MM.1S (cell line): ENCODE results near the gene CANT1.

Source experiments
- DNase-seq: peaks from one replicate; pipeline ENCODE4 v3.0.0-alpha.2; 2015
- H2AFZ ChIP-seq: fragments of 300-600 bp; sonication (generic); 2 replicates; pipeline ENCODE4 v1.6.0; 2016; ENCODE audit warnings: antibody characterized with exemption, low read length
- H3F3A ChIP-seq: fragments of 300-600 bp; sonication (generic); 2 replicates; pipeline ENCODE4 v1.6.1; 2016; ENCODE audit warnings: mild to moderate bottlenecking, antibody characterized with exemption, low read length, moderate library complexity, mixed read lengths; ENCODE audit not compliant: insufficient read depth
- H3K27ac ChIP-seq: fragments of 300-600 bp; sonication (generic); 2 replicates; pipeline ENCODE4 v1.5.1; 2016; ENCODE audit warnings: mild to moderate bottlenecking, low read length
- H3K27me3 ChIP-seq: fragments of 300-600 bp; sonication (generic); replicated peaks from 2 replicates; pipeline ENCODE4 v1.6.0; 2016; ENCODE audit warnings: low read length; ENCODE audit not compliant: insufficient read depth
- H3K36me3 ChIP-seq: fragments of 300-600 bp; sonication (generic); replicated peaks from 2 replicates; pipeline ENCODE4 v1.6.1; 2016; ENCODE audit warnings: mild to moderate bottlenecking, low read length, mixed read lengths; ENCODE audit not compliant: insufficient read depth
- H3K4me1 ChIP-seq: fragments of 300-600 bp; sonication (generic); 2 replicates; pipeline ENCODE4 v1.6.1; 2016; ENCODE audit warnings: low read length, mixed read lengths
- H3K4me2 ChIP-seq: fragments of 300-600 bp; sonication (generic); 2 replicates; pipeline ENCODE4 v1.6.0; 2016; ENCODE audit warnings: low read depth, low read length
- H3K4me3 ChIP-seq: fragments of 300-600 bp; sonication (generic); 2 replicates; pipeline ENCODE4 v1.5.1; 2016; ENCODE audit warnings: low read length, mixed read lengths
- H3K79me2 ChIP-seq: fragments of 300-600 bp; sonication (generic); 2 replicates; pipeline ENCODE4 v1.6.1; 2016; ENCODE audit warnings: mixed run types, low read length, mixed read lengths
- H3K9ac ChIP-seq: fragments of 300-600 bp; sonication (generic); 2 replicates; pipeline ENCODE4 v1.6.1; 2016; ENCODE audit warnings: low read length, mixed read lengths
- H3K9me2 ChIP-seq: fragments of 300-600 bp; sonication (generic); replicated peaks from 2 replicates; pipeline ENCODE4 v1.6.1; 2016; ENCODE audit warnings: mild to moderate bottlenecking, low read length, mixed read lengths; ENCODE audit not compliant: insufficient read depth
- H3K9me3 ChIP-seq: fragments of 300-600 bp; sonication (generic); replicated peaks from 2 replicates; pipeline ENCODE4 v1.6.1; 2016; ENCODE audit warnings: mild to moderate bottlenecking, low read length, mixed read lengths; ENCODE audit not compliant: insufficient read depth
- H4K20me1 ChIP-seq: fragments of 300-600 bp; sonication (generic); 2 replicates; pipeline ENCODE4 v1.6.1; 2016; ENCODE audit warnings: mild to moderate bottlenecking, low read length, moderate library complexity, mixed read lengths; ENCODE audit not compliant: insufficient read depth
- EZH2 ChIP-seq: fragments of 300-600 bp; sonication (generic); optimal IDR thresholded peaks from 2 replicates; pipeline ENCODE3; 2017; ENCODE audit warnings: low read depth, mild to moderate bottlenecking, antibody characterized with exemption, low read length, mixed read lengths
- EZH2phosphoT487 ChIP-seq: fragments of 300-600 bp; sonication (generic); IDR thresholded peaks from 2 replicates; pipeline ENCODE4 v1.6.1; 2018; ENCODE audit warnings: antibody characterized with exemption, low read length
- TF ChIP-seq, protein P1 (sequence below): fragments of 300-600 bp; sonication (generic); IDR thresholded peaks from 2 replicates; pipeline ENCODE4 v1.5.1; 2016; ENCODE audit warnings: antibody characterized with exemption, low read length, mixed read lengths

The CANT1 gene

GRCh38 chr17:78979780-78980623, 29.6 kb downstream of the CANT1 start, which contains the start of gene LGALS3BP:
Gene LGALS3BP (minus strand): TSS chr17:78979923. CDS start chr17:78977191, 2,732 bp downstream.
- Histone ChIP-seq H4K20me1 (no peaks in the 10 kb centered on the region), H3F3A (0 out of 2 replicates have a peak, but pooled peaks cover under 1% of the 10 kb centered on the region), H3K9ac (no peak within 1 kb of the TSS), H3K79me2 (no peaks in the 10 kb centered on the region), H3K4me2 (no peak within 1 kb of the TSS), H3K4me3 (no peak within 1 kb of the TSS), H2AFZ (no peak within 1 kb of the TSS), H3K9me3 (no peaks in the 10 kb centered on the region), H3K27me3 (no peaks in the 10 kb centered on the region), H3K4me1 (0 out of 2 replicates have a peak, but pooled peaks cover 3% of the 10 kb centered on the region), H3K9me2 (no peaks in the 10 kb centered on the region), H3K36me3 (no peaks in the 10 kb centered on the region), H3K27ac (no peak within 1 kb of the TSS)
- TF ChIP-seq EZH2 = no peak
- TF ChIP-seq EZH2phosphoT487 = no peak
- TF ChIP-seq, protein P1, sequence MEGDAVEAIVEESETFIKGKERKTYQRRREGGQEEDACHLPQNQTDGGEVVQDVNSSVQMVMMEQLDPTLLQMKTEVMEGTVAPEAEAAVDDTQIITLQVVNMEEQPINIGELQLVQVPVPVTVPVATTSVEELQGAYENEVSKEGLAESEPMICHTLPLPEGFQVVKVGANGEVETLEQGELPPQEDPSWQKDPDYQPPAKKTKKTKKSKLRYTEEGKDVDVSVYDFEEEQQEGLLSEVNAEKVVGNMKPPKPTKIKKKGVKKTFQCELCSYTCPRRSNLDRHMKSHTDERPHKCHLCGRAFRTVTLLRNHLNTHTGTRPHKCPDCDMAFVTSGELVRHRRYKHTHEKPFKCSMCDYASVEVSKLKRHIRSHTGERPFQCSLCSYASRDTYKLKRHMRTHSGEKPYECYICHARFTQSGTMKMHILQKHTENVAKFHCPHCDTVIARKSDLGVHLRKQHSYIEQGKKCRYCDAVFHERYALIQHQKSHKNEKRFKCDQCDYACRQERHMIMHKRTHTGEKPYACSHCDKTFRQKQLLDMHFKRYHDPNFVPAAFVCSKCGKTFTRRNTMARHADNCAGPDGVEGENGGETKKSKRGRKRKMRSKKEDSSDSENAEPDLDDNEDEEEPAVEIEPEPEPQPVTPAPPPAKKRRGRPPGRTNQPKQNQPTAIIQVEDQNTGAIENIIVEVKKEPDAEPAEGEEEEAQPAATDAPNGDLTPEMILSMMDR = no peak
- no peak for DNase-seq

GRCh38 chr17:78977997-78978973, 31.3 kb downstream of the CANT1 start:
- DNase-seq = no peak
- 0 out of 2 replicates have a peak, but pooled peaks cover 3% of the 10 kb centered on the region for H3K4me1 ChIP-seq
- no peaks in the 10 kb centered on the region for H3K27me3 ChIP-seq
- H4K20me1 ChIP-seq = no peaks in the 10 kb centered on the region
- H3F3A ChIP-seq = no peaks in the 10 kb centered on the region
- no peak overlapping the region for H3K4me3 ChIP-seq
- H3K36me3 ChIP-seq = no peaks in the 10 kb centered on the region
- no peak overlapping the region for H3K27ac ChIP-seq
- H3K9ac ChIP-seq = no peak overlapping the region
- no peaks in the 10 kb centered on the region for H3K9me3 ChIP-seq
- H2AFZ ChIP-seq = no peak overlapping the region
- no peaks in the 10 kb centered on the region for H3K9me2 ChIP-seq
- no peaks in the 10 kb centered on the region for H3K79me2 ChIP-seq
- TF ChIP-seq, protein P1 = no peak
- TF ChIP-seq EZH2 (no peak), EZH2phosphoT487 (no peak)
- H3K4me2 ChIP-seq = no peak overlapping the region

DNA sequence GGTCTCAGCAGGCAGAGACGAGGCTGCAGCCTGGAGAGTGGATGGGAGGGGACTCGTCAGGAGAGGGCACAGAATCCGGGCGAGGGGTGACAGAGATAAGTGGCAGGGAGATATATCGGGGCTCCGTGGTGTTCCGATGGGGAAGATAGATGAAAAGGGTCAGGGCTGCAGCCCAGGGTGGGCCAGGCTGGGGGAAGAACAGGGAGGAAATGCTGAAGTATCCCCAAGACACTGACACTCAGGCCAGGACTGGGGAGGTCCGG, 32.0 kb downstream of the CANT1 start:
- H3K4me1 ChIP-seq = 0 out of 2 replicates have a peak, but pooled peaks cover 3% of the 10 kb centered on the region
- no peak overlapping the region for H2AFZ ChIP-seq
- no peak for TF ChIP-seq EZH2
- TF ChIP-seq, protein P1 = no peak
- TF ChIP-seq EZH2phosphoT487 = no peak
- no peaks in the 10 kb centered on the region for H3F3A ChIP-seq
- H3K27me3 ChIP-seq = no peaks in the 10 kb centered on the region
- H3K9me3 ChIP-seq = no peaks in the 10 kb centered on the region
- DNase-seq = no peak
- no peak overlapping the region for H3K27ac ChIP-seq
- H3K79me2 ChIP-seq = no peaks in the 10 kb centered on the region
- no peak overlapping the region for H3K4me2 ChIP-seq
- no peak overlapping the region for H3K9ac ChIP-seq
- H3K4me3 ChIP-seq = no peak overlapping the region
- no peaks in the 10 kb centered on the region for H3K36me3 ChIP-seq
- no peaks in the 10 kb centered on the region for H3K9me2 ChIP-seq
- no peaks in the 10 kb centered on the region for H4K20me1 ChIP-seq
